OCI-LY7 (cell line): Measurements from ENCODE around the gene SYS1. TPM values are rescaled to one million over a fixed set of nuclear protein-coding genes. Genes with fewer than 3 reads are reported as not detected.
A peak's percentile ranks its signal among the peaks of the same experiment; 100 is the strongest.

Experiments
- BruUV-seq: library from RNA; stranded (reverse); fragments of 400-500 nt; replicated peaks from 2 replicates; lab custom pipeline; 2021; lab: Mats Ljungman, UMichigan
- CTCF ChIA-PET: fragments of 300-600 bp; sonication (Branson Sonifier 250); formaldehyde crosslinking; loops from one replicate; lab custom pipeline; 2022; ENCODE audit warnings: antibody characterized with exemption; ENCODE audit not compliant: unreplicated experiment; lab: Charles Lee
- POLR2A ChIA-PET: fragments of 300-600 bp; sonication (Branson Sonifier 250); formaldehyde crosslinking; loops from one replicate; lab custom pipeline; 2022; ENCODE audit warnings: antibody characterized with exemption; lab: Charles Lee
- DNase-seq: peaks from one replicate; pipeline ENCODE4 v3.0.0-alpha.2; 2015; ENCODE audit warnings: low spot score
- H2AFZ ChIP-seq: fragments of 200-600 bp; sonication (generic), shearing (Covaris generic); 2 replicates; pipeline ENCODE4 v1.6.1; 2014; ENCODE audit warnings: mild to moderate bottlenecking, antibody characterized with exemption, low read length, moderate library complexity
- H3K27ac ChIP-seq: fragments of 200-600 bp; sonication (generic); 2 replicates; pipeline ENCODE4 v1.5.1; 2014; ENCODE audit warnings: mixed run types, low read depth, mild to moderate bottlenecking, moderate library complexity, low read length, inconsistent platforms; ENCODE audit not compliant: poor library complexity, severe bottlenecking
- H3K36me3 ChIP-seq: fragments of 200-600 bp; sonication (generic); 2 replicates; pipeline ENCODE4 v1.6.1; 2014; ENCODE audit warnings: mild to moderate bottlenecking, antibody characterized with exemption, low read length, moderate library complexity, mixed read lengths; ENCODE audit not compliant: insufficient read depth
- H3K4me1 ChIP-seq: fragments of 200-600 bp; sonication (generic); 2 replicates; pipeline ENCODE4 v1.5.1; 2014; ENCODE audit warnings: mild to moderate bottlenecking, low read length; ENCODE audit not compliant: insufficient read depth, poor library complexity, severe bottlenecking
- H3K4me2 ChIP-seq: fragments of 200-600 bp; sonication (generic); 2 replicates; pipeline ENCODE4 v1.6.1; 2014; ENCODE audit warnings: mild to moderate bottlenecking, low read length
- H3K4me3 ChIP-seq: fragments of 200-600 bp; sonication (generic); 2 replicates; pipeline ENCODE4 v1.5.1; 2014; ENCODE audit warnings: mild to moderate bottlenecking, low read depth, low read length; ENCODE audit not compliant: poor library complexity, severe bottlenecking
- H3K79me2 ChIP-seq: fragments of 200-600 bp; sonication (generic); 2 replicates; pipeline ENCODE4 v1.6.1; 2016; ENCODE audit warnings: low read depth, mild to moderate bottlenecking, low read length, moderate library complexity, mixed read lengths; ENCODE audit not compliant: insufficient read depth
- H3K9me2 ChIP-seq: fragments of 200-600 bp; sonication (generic); 2 replicates; pipeline ENCODE4 v1.6.1; 2016; ENCODE audit warnings: mild to moderate bottlenecking, low read length, mixed read lengths; ENCODE audit not compliant: insufficient read depth
- H3K9me3 ChIP-seq: fragments of 200-600 bp; sonication (generic); 2 replicates; pipeline ENCODE4 v1.6.1; 2014; ENCODE audit warnings: mild to moderate bottlenecking, mixed run types, low read length, mixed read lengths
- H4K20me1 ChIP-seq: fragments of 200-600 bp; sonication (generic); 2 replicates; pipeline ENCODE4 v1.6.1; 2014; ENCODE audit warnings: mild to moderate bottlenecking, antibody characterized with exemption, low read length, moderate library complexity, mixed read lengths; ENCODE audit not compliant: insufficient read depth
- EZH2phosphoT487 ChIP-seq: fragments of 200-600 bp; sonication (generic); IDR thresholded peaks from 2 replicates; pipeline ENCODE4 v1.6.1; 2018; ENCODE audit warnings: low read depth, borderline replicate concordance, mild to moderate bottlenecking, mixed run types, antibody characterized with exemption, low read length, moderate library complexity, mixed read lengths
- intact Hi-C: fragments of 100-400 bp; cut with micrococcal nuclease; formaldehyde crosslinking; loops from one replicate; pipeline ENCODE4 v1.10.0; 2022; ENCODE audit not compliant: unreplicated experiment
- total RNA-seq, 2 experiments: library from RNA; depleted of rRNA in 1 of 2; stranded (reverse); fragments of >200 nt in 1 of 2; shearing (Covaris generic) in 1 of 2; gene quantifications; 2 replicates each; pipeline ENCODE4 v1.2.3, GENCODE V29; 2014 to 2022
- TF ChIP-seq, protein P1 (sequence below): fragments of 200-600 bp; sonication (generic); conservative IDR thresholded peaks from 2 replicates; pipeline ENCODE4 v1.5.1; 2014; ENCODE audit warnings: mild to moderate bottlenecking, antibody characterized with exemption, low read length, moderate library complexity, mixed read lengths

The SYS1 gene
- total RNA-seq, 2 experiments from 2014 or later = 9.6 to 37.6 TPM

DNA sequence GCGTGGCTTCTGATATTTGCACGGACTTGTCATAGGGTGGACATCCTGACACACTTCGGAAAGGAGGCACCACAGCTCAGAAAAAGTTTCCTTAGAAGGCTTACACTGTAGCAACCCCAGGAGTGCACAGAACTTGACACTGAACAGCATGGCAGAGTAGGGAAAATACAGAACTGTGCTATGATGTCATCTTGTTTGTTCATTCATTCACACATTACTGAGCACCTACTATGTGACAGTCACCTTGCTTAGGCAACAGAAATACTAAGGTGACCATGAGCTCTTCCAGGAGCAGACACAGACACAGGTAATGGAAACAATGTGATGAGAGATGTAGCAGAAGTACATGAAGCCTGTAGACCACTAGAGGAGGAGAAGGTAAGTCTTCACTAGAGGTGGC is 50.5 kb downstream of the SYS1 start:
- BruUV-seq = no TSS peak
- POLR2A ChIA-PET = interaction anchor here (0.8 to 1.5 kb wide), 3 partner anchors 9 to 28 kb away, joined by 3 to 5 read pairs (median 3); no protein-coding TSS in a partner anchor
- Histone ChIP-seq H3K27ac (no peak overlapping the region), H3K36me3 (peaks cover 9% of the 10 kb centered on the region; the same call in 1 of the 2 replicates), H4K20me1 (peaks cover 6% of the 10 kb centered on the region; the same call in 1 of the 2 replicates), H3K9me2 (no peaks in the 10 kb centered on the region), H3K9me3 (no peaks in the 10 kb centered on the region), H2AFZ (no peak overlapping the region), H3K4me2 (no peak overlapping the region), H3K4me3 (no peak overlapping the region), H3K79me2 (peaks cover 36% of the 10 kb centered on the region), H3K4me1 (peaks cover 35% of the 10 kb centered on the region)
- DNase-seq = no peak
- CTCF ChIA-PET = interaction anchor here (0.7 to 1.2 kb wide), 2 partner anchors 23 to 39 kb away, joined by 3 to 7 read pairs; no protein-coding TSS in a partner anchor
- TF ChIP-seq EZH2phosphoT487 = no peak
- TF ChIP-seq, protein P1, sequence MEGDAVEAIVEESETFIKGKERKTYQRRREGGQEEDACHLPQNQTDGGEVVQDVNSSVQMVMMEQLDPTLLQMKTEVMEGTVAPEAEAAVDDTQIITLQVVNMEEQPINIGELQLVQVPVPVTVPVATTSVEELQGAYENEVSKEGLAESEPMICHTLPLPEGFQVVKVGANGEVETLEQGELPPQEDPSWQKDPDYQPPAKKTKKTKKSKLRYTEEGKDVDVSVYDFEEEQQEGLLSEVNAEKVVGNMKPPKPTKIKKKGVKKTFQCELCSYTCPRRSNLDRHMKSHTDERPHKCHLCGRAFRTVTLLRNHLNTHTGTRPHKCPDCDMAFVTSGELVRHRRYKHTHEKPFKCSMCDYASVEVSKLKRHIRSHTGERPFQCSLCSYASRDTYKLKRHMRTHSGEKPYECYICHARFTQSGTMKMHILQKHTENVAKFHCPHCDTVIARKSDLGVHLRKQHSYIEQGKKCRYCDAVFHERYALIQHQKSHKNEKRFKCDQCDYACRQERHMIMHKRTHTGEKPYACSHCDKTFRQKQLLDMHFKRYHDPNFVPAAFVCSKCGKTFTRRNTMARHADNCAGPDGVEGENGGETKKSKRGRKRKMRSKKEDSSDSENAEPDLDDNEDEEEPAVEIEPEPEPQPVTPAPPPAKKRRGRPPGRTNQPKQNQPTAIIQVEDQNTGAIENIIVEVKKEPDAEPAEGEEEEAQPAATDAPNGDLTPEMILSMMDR = no peak
- intact Hi-C loops = no loop called here

DNA sequence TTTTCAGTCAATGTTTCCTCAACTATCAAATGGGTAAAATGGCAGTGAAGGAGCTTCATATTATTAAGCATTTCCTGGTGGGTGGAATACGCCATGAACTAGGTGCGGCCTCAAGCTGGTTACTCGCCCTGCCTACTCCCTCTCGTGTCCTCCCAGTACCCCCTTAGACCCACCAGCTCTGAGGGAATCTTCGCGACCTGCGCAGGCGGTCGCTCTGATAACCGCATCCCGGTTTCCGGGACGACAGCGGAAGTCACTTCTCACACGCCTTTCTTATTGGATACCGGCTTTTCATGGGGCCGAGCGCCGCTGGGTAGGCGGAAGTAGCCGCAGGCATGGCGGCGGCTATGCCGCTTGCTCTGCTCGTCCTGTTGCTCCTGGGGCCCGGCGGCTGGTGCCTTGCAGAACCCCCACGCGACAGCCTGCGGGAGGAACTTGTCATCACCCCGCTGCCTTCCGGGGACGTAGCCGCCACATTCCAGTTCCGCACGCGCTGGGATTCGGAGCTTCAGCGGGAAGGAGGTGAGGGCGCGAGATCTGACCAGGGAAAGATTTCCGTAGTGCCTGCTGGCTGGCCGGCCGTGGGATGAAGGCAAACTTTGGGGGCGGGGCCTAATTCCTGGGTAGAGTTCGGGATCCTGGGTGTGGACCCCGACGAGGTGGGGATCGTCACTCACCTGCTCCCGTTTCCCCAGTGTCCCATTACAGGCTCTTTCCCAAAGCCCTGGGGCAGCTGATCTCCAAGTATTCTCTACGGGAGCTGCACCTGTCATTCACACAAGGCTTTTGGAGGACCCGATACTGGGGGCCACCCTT is 53.1 kb downstream of the SYS1 start, which contains the start of gene PIGT:
Gene PIGT, plus strand, starts transcription at position 320 of the 816 bp plus-strand sequence. Its CDS starts 16 bp downstream, at position 336.
- intact Hi-C loops = loop anchor here (1.0 to 5.0 kb wide), 3 partner anchors 16 to 556 kb away; partner anchors contain the start of gene ZNF335
- Histone ChIP-seq H3K9me2 (no peaks in the 10 kb centered on the region), H3K79me2 (peaks cover 42% of the 10 kb centered on the region), H3K4me3 (peak within 1 kb of the TSS; percentile 98), H3K4me1 (peaks cover 55% of the 10 kb centered on the region), H4K20me1 (peaks cover 6% of the 10 kb centered on the region; the same call in 1 of the 2 replicates), H3K27ac (peak within 1 kb of the TSS; percentile 84), H3K4me2 (peak within 1 kb of the TSS; percentile 98), H2AFZ (peak within 1 kb of the TSS; percentile 86; the same call in 1 of the 2 replicates), H3K36me3 (peaks cover 34% of the 10 kb centered on the region), H3K9me3 (no peaks in the 10 kb centered on the region)
- BruUV-seq = no TSS peak
- ChIA-PET POLR2A (interaction anchor here (0.6 to 1.4 kb wide), 8 partner anchors 23 to 424 kb away, joined by 3 to 6 read pairs (median 3); partner anchors contain the start of gene SYS1), CTCF (no interaction called here)
- peak; percentile 91 for DNase-seq
- TF ChIP-seq, protein P1 = no peak
- no peak for TF ChIP-seq EZH2phosphoT487
